Nephron (organoid): ENCODE measurements around the gene MAPKBP1.
"Not testable (repeated sequence)": the region's sequence is repeated elsewhere in the genome, so short reads cannot be mapped to it uniquely, and the experiment has no call there.

ENCODE experiments used
- H3K27ac Mint-ChIP-seq, 3 experiments: 2 replicates each; pipeline ENCODE4 v1.8.0; 2020; ENCODE audit warnings: mixed read lengths in 3 of 3, mild to moderate bottlenecking in 2 of 3, moderate library complexity in 1 of 3
- H3K27me3 Mint-ChIP-seq: 2 replicates; pipeline ENCODE4 v1.8.0; 2021; ENCODE audit warnings: low read depth, mild to moderate bottlenecking, moderate library complexity, mixed read lengths
- H3K36me3 Mint-ChIP-seq: 2 replicates; pipeline ENCODE4 v1.8.0; 2020; ENCODE audit warnings: low read depth, mixed read lengths
- H3K4me1 Mint-ChIP-seq: 2 replicates; pipeline ENCODE4 v1.8.0; 2020; ENCODE audit warnings: mixed read lengths
- H3K4me3 Mint-ChIP-seq, 3 experiments: 2 replicates each; pipeline ENCODE4 v1.8.0; 2020; ENCODE audit warnings: mild to moderate bottlenecking in 3 of 3, mixed read lengths in 3 of 3, moderate library complexity in 2 of 3
- H3K9me3 Mint-ChIP-seq: 2 replicates; pipeline ENCODE4 v1.8.0; 2020; ENCODE audit warnings: mixed read lengths
- CTCF ChIP-seq, 3 experiments: fragments of 200-600 bp; sonication (generic); IDR thresholded peaks; one replicate each; pipeline ENCODE4 v1.5.0; 2021; ENCODE audit warnings: antibody characterized with exemption in 3 of 3; ENCODE audit not compliant: unreplicated experiment in 3 of 3

MAPKBP1 gene

GRCh38 chr15:41774062-41774881 is at the start of gene MAPKBP1:
TSS of gene MAPKBP1 (plus strand) at chr15:41774484. CDS start at chr15:41775276, 792 bp downstream.
- Mint-ChIP-seq H3K4me1 (peaks cover 56% of the 10 kb centered on the region), H3K4me3 (peak within 1 kb of the TSS; percentile 95 to 96 (median 96)), H3K9me3 (no peaks in the 10 kb centered on the region), H3K27me3 (no peaks in the 10 kb centered on the region), H3K27ac (peak within 1 kb of the TSS; percentile 82 to 94 (median 87)), H3K36me3 (peaks cover 15% of the 10 kb centered on the region)
- TF ChIP-seq CTCF (IDR thresholded peaks at IDR 0.05; ENCODE audit: unreplicated experiment in 3 of 3), result peak; percentile 50 to 81 (median 52)

GRCh38 chr15:41727143-41727542 is 47.1 kb upstream of the MAPKBP1 start:
- H3K27ac Mint-ChIP-seq, result no peak overlapping the region
- no peak overlapping the region for H3K4me3 Mint-ChIP-seq
- no peaks in the 10 kb centered on the region for H3K27me3 Mint-ChIP-seq
- H3K36me3 Mint-ChIP-seq, result peaks cover 20% of the 10 kb centered on the region
- TF ChIP-seq CTCF (IDR thresholded peaks at IDR 0.05; ENCODE audit: unreplicated experiment in 3 of 3), result no peak
- no peaks in the 10 kb centered on the region for H3K9me3 Mint-ChIP-seq
- no peaks in the 10 kb centered on the region for H3K4me1 Mint-ChIP-seq

- H3K27ac Mint-ChIP-seq, H3K4me3 Mint-ChIP-seq, H3K9me3 Mint-ChIP-seq, H3K27me3 Mint-ChIP-seq, H3K4me1 Mint-ChIP-seq: not testable (repeated sequence)
- peaks cover 25% of the 10 kb centered on the region for H3K36me3 Mint-ChIP-seq
Measured at GRCh38 chr15:41728061-41728460, 46.2 kb upstream of the MAPKBP1 start.

- Mint-ChIP-seq H3K27me3 (no peaks in the 10 kb centered on the region), H3K36me3 (peaks cover 41% of the 10 kb centered on the region), H3K4me3 (no peak overlapping the region), H3K27ac (no peak overlapping the region), H3K4me1 (no peaks in the 10 kb centered on the region), H3K9me3 (no peaks in the 10 kb centered on the region)
- TF ChIP-seq CTCF (IDR thresholded peaks at IDR 0.05; ENCODE audit: unreplicated experiment in 3 of 3), result no peak
Measured at GRCh38 chr15:41730543-41730942, 43.7 kb upstream of the MAPKBP1 start.

- H3K27me3 Mint-ChIP-seq, result no peaks in the 10 kb centered on the region
- H3K36me3 Mint-ChIP-seq, result peaks cover 47% of the 10 kb centered on the region
- no peak for TF ChIP-seq CTCF (IDR thresholded peaks at IDR 0.05; ENCODE audit: unreplicated experiment in 3 of 3)
- H3K27ac Mint-ChIP-seq, result no peak overlapping the region
- H3K4me3 Mint-ChIP-seq, result no peak overlapping the region
- no peaks in the 10 kb centered on the region for H3K4me1 Mint-ChIP-seq
- no peaks in the 10 kb centered on the region for H3K9me3 Mint-ChIP-seq
Measured at GRCh38 chr15:41732483-41732882, 41.8 kb upstream of the MAPKBP1 start.

- H3K27me3 Mint-ChIP-seq, result no peaks in the 10 kb centered on the region
- H3K4me1 Mint-ChIP-seq, result no peaks in the 10 kb centered on the region
- peaks cover 46% of the 10 kb centered on the region for H3K36me3 Mint-ChIP-seq
- H3K9me3 Mint-ChIP-seq, result no peaks in the 10 kb centered on the region
- no peak overlapping the region for H3K4me3 Mint-ChIP-seq
- no peak for TF ChIP-seq CTCF (IDR thresholded peaks at IDR 0.05; ENCODE audit: unreplicated experiment in 3 of 3)
- no peak overlapping the region for H3K27ac Mint-ChIP-seq
Measured at GRCh38 chr15:41734079-41734478, 40.2 kb upstream of the MAPKBP1 start.
